ENCODE measurements around the gene DALRD3.

The DALRD3 gene

DNA sequence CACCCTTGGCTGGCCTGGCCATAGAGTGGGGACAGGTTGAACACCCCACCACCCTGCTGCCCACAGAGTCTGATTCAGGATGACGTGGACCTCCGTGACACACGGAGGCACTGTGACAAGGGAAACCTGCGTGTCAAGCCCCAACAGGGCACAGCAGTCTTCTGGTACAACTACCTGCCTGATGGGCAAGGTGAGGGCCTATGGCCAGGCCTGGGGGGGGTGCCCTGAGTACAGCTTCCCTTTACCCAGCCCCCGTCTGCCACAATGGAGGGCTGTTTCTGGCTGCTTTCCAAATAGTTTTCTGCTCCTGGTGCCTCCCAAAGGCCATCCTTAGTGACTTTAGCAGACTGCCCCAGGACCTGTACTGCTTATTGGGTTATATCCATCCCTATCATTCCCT is 12.4 kb downstream of the DALRD3 start:
- DNase-seq (ENCODE audit: low read depth), result no peak

DNA sequence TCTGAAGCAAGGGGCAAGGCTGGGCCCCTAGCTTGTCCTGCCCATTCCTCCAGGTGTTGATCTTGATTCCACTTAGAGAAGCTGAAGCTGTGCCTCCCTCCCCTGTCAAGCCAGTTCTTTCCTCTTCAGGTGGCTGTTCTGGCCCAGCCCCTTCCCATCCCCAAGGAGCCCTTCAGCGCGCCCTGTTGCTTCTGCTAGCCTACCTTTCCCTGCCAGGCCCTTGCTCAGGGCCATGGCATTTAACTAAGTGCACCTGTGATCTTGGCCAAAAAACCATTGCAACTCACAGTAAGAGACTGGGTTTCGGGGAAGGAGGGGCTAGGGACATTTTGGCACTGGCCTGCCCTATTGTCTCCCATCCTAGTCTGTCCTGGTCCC is 13.1 kb downstream of the DALRD3 start:
- DNase-seq (ENCODE audit: low read depth), result no peak

DNA sequence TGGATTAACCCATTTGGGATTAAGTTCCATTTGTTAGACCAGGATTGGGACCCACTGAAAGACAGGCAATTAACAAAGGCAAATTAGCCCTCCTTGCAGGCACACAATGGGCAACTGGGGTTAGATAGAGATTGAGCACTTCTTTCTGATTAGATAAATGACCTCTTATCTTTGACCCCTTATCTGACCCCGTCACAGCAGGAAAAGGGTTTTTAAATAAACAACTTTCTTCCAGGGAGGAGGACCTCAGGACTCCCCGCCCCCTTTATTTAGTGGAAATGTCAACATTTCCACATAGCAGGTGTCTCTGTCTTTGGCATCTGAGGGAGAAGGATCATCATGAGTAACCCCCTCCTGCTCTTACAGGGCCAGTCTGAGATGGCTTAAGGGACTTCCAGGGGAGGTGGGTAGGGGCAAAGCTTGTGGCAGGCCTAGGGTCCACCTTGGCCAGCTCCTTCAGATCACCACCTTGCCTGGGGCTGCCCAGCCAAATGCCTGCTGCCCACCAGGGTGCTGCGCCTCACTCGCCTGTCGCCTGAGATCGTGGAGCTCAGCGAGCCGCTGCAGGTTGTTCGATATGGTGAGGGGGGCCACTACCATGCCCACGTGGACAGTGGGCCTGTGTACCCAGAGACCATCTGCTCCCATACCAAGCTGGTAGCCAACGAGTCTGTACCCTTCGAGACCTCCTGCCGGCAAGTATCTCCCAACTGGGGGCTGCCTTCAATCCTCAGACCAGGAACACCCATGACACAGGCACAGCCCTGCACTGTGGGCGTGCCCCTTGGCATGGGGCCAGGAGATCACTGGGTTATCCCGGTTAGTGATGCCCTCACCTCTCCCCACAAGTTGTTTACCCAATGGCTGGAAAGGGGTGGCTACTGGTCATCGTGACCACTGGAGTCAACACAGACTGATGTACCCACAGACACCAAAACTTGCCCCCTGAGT is 13.8 kb downstream of the DALRD3 start:
- DNase-seq (ENCODE audit: low read depth), result no peak

DNA sequence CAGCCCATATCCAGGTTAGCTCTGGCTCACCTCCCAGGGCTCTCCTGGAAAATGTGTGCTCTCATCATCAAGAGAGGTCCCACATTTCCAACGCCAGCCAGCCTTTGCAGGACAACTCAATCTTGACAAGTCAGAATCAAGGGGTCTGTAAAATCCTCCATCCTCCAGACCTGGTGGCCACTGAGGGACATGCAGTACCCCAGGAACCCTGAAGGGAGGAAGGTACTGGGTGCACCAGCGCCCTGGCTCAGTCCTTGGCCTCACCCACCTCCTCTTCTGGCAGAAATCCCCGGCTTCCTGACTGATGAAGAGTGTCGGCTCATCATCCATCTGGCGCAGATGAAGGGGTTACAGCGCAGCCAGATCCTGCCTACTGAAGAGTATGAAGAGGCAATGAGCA is 17.2 kb downstream of the DALRD3 start:
- DNase-seq (ENCODE audit: low read depth), result no peak

DNA sequence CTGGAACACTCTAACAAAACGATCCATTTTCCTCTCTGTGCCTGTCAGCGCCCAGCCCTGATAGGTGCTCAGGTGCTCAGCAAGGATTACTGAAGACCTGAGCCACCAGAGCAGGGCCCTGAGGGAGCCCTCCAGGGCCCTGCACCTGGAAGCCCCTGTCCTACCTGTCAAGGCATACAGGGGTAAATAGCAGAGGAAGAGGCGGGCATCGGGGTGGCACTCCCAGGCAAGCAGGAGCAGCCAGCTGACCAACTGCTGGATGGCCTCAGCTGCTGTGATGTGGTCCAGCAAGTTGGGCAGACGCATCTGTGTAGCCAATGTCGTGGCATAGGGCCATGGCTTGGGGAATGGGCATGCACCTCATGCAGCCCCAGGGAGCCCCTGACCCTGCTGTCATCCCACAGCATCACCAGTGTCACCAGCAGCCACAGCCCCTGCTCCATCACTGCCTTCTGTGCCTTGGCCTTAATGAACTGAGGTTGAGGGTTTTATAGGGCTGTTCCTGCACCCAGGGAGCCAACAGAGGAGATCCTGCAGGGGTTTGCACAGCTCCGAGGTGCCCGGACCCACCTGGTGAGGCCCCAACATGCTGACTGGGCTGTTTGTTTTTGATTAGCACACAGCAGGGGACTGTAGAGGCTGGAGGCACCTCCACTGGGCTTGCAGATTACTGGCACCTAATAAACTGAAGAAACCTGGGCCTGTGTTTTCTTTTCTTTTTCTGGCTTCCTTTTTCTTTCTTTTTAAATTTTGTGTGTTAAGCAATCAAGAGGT is 19.1 kb downstream of the DALRD3 start:
- DNase-seq (ENCODE audit: low read depth), result no peak

DNA sequence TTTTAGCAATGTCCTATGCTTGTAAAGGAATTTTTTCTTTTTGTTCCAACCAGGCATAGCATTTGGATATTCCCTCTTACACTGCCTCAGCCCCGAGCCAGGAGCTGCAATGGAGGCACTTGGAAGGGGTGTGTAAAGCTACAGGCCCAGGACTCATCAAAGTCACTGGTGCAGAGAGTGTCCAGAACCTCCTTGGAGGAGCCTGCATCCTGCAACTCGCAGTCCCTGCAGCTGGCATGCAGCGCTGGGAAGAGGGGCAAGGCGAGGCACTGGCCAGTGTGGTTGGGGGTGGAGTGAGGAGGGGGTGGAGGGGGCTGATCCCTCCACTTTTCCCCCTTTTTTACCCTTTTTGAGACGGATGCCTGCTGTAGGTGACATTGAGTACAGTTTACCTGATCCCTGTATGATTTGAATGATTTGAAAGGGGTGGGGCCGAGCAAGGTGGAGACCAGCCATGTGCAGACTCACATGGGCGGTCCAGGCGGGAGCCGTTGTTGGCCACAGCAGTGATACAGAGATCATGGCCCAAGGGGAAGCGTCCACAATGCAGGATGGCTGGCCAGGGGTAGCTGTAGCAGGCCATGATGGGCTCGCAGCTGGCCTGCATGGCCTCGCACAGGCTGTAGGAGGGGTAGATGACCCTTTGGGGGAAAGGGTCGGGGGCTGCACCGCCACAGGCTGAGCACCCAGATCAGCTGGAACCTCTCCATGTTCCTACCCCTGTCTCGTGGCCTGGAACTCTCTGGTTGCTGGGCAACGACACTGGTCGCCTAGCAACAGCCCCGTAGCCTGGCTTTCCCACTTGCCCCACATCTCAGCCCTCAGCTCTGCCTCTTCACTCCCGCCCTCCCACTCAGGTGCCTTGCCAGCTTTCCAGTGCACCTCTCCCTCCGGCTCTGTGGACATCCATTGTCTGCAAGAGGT is 20.4 kb downstream of the DALRD3 start:
- DNase-seq (ENCODE audit: low read depth), result no peak

DNA sequence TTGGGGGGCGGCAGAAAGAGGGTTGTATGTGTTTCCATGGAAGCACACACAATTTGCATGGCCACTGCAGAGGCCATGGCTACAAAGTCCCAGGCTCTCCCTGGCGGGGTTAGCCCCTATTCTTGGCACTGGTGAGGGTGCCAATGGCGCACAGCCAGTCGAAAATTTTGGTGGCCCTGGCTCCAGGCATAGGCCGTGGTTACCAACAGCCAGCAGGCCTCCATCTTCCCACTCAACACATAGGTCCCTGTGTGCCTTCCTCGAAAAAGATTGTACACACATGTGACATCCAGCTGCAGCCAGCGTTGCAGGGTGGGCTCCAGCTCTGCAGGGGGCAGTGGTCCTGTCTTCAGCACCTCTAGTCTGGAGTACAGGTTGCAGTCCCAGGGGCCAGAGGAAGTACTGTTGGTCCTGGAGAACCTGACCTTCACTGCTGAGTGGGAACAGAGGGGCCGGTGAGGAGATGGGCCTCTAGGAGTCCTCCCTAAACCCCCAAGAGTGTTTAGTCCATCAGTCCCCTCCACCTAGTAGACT is 21.2 kb downstream of the DALRD3 start:
- DNase-seq (ENCODE audit: low read depth), result no peak

DNA sequence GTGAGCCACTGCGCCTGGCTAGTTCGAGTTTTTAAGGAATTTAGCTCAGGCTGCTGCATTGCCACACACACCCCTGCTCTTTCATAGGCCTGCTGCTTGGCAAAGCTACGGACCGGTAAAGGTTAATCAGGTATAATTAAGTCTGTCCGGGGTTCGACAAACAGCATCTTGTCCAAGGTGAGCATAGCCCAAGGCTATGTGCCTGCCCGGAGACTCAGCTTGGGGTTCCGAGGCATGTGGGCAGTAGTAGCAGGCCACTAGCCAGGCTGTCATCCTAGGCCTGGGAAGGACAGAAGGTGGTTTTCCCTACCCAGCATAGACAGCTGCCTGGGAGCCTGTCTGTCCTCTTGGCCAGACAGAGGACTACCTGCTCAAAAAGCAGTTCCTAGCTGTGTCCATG is 21.7 kb downstream of the DALRD3 start:
- DNase-seq (ENCODE audit: low read depth), result no peak

DNA sequence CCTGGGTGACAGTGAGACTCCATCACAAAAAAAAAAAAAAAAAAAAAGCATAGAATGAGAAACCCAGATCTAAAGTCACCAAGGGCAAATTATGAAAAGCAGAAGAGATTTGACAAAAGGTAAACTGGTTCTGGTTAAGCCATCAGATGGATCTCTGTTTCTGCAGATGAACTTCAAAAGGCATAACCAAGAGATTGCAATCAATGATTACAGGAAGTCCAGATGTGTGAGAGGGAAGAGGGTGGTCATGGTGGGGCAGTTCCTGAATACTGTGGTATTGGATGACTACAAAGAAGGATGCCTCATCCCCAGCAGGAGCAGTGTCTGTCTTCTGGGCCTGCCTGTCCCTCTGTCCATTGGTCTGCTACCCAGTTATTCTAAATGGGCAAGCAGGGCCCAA is 24.5 kb downstream of the DALRD3 start:
- no peak for DNase-seq (ENCODE audit: low read depth)

DNA sequence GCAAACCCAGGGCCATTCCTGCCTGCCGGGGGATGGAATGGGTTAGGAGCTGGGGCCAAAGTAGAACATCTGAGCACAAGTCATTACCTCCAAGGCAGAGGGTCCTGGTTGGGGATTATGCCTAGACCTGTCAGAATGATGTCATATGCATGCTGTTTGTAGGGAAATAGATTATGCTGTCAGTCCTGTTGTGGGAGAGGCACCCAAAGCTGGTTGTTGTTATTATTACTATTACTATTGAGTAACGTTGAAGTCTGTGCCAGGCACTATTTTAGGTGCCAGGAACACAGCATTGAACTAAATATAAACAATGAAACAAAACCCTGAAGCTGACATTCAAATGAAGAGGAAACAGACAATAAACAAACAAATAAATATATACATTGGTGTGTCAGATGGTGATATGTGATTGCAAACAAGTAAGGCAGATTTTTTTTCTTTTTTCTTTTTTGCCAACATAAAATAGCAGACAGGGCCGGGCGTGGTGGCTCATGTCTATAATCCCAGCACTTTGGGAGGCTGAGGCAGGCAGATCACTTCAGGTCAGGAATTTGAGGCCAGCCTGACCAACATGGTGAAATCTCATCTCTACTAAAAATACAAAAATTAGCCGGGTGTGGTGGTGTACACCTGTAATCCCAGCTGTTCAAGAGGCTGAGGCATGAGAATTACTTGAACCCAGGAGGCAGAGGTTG is 26.4 kb downstream of the DALRD3 start:
- DNase-seq (ENCODE audit: low read depth), result no peak

DNA sequence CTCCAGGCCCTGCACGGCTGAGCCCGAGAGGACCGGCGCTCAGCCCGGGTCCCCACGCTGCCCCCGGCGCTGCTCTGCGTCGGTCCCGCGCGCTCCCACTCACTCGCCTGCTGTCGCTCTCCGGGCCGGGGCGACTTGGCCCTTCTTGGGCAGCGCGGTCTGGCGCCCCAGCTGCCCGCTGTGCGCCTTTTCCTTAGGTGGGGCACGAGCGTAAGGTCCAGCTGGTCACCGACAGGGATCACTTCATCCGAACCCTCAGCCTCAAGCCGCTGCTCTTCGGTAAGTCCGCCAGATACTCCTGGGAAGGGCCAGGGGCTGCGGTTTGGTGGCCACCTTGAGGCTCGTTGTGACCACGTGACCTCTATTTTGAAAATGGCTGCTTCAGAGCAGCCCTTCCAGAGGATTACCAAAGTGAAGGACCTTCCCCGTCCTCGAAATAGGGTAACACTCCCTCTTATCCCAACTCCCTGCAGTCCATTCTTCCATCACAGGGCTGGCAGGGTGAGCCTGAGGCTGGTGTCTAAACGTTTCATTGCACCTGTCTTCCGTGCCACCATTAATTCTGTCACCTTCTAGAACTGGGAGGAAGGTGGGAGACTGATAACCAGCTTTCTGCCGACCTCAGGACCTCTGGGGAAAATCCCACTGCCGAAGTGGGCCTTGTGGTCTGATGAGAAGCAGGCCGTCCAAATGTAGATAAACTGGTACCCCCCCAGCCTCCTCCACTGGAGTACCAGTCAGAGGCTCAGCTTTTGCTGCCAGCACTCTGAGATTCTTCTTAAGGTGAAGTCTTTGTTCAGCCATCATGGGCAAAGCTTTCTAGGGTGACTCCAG is 27.5 kb downstream of the DALRD3 start:
- no peak for DNase-seq (ENCODE audit: low read depth)

DNA sequence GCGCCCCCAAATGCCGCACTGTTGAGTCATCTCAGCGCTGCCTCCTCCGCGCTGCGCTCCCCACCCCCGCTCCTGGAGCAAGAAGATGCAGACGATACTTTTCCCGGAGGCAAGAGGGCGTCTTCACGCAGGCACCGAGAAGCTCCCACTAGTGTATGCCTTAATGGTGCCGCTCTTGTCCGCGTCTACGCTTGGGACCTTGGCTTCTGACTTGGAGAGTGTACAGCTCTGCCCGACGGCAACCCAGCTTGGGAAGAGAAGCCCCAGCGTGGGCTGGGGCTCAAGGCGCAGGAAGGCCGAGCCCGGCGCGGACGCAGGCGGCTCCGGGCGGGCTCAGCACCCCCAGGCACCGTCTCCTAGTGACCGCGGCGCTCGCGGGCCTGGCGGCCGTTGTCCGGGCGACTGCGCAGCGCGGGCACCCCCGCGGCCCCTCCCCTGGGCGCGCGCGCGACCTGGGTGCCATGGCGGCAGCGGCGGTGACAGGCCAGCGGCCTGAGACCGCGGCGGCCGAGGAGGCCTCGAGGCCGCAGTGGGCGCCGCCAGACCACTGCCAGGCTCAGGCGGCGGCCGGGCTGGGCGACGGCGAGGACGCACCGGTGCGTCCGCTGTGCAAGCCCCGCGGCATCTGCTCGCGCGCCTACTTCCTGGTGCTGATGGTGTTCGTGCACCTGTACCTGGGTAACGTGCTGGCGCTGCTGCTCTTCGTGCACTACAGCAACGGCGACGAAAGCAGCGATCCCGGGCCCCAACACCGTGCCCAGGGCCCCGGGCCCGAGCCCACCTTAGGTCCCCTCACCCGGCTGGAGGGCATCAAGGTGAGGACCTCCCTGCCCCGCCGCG is 28.4 kb downstream of the DALRD3 start, which contains the start of gene P4HTM:
P4HTM (plus strand) TSS at position 446 of the 840 bp plus-strand sequence; CDS start at position 462, 16 bp downstream.
- peak; percentile 61 for DNase-seq (ENCODE audit: low read depth)

DNA sequence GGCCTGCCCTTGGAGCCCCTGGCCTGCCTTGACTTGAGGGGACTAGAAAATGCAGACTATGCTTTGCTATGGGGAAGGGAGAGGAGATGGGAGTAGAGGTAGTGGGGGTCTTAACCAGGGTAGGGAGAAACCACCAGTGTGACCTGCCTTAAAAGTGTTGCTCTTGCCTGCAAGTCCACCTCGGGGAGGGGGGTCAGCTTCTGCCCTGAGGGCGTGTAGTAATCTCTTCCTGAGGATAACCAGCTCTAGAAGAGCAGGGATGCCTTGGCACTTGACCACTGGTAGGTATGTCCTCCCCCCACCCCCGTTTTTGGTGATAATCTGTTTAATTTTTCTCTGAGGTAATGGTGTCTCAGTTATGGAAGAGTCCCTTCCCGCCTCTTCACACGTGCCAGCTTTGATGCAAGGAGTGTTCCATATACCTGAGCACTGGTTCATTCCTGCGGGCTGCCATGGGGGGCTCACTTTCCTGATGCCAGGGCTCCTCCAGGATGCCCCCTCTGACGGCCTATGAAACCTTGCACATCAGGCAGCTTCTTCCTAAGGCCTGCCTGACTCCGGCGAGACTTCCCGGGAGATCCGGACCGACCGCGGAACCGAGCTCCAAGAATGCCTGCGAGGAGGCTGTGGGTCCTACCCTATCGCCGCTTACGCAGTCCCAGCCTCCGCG is 29.1 kb downstream of the DALRD3 start:
- no peak for DNase-seq (ENCODE audit: low read depth)

DNA sequence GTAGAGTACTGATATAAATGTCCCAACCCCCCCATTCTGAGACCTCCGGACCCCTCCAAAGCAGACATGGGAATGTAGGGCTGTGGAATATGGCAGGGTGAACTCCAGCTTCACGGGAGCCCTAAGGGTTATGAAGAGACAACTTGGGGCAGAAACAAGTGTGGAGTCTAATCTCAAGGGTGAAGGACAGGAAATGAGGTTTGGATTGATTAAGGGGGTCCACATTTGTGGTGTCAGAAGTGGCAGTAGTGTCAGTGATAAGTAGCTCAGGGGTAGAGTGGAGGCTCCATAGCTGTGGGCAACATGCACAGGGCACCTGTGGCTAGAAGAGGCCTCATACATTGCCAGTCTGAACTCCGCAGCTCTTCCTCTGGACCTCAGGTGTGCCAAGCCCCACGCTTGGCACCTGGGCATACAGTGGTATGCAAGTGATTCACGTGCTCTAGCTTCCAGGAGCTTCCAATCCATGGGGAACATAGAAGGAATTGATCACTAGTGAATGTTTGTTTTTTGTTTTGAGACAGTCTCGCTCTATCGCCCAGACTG is 32.5 kb downstream of the DALRD3 start:
- no peak for DNase-seq (ENCODE audit: low read depth)

DNA sequence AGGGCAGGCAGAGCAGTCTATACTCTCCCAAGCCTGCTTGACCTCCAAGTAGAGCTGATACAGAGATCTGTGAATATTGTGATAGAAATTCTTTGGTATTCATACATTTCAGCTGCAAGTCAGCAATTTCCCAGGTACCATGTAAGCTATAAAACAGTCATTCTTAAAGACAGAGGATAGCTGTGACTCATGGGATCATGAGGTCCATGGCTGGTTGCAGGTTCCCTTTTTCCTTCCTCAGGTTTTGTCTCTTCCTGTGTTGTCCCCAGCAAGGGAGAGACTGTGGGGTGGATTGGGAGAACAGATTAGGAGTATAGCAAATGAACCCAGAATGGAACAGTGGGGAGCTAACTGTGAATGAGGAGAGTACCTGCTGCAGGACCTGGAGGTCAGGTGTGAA is 33.7 kb downstream of the DALRD3 start:
- DNase-seq (ENCODE audit: low read depth), result no peak

DNA sequence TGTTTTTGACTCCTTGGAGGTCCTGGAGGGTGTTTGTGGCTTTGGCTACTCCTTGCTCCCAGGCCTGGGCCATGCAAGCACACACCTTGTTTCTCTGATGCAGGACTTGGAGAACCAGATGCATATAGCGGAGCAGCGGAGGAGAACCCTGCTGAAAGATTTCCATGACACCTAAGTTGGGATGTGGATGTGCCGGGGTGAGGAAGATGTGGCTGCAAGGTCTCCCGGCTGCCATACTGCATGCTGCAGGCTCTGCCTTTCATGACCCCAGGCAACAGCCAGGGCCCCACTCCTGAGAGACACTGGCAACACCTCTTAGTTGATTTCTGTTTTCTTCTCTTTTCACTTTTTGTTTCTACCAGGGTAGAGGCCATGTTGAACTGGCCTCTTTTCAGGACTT is 35.3 kb downstream of the DALRD3 start:
- DNase-seq (ENCODE audit: low read depth), result no peak

DNA sequence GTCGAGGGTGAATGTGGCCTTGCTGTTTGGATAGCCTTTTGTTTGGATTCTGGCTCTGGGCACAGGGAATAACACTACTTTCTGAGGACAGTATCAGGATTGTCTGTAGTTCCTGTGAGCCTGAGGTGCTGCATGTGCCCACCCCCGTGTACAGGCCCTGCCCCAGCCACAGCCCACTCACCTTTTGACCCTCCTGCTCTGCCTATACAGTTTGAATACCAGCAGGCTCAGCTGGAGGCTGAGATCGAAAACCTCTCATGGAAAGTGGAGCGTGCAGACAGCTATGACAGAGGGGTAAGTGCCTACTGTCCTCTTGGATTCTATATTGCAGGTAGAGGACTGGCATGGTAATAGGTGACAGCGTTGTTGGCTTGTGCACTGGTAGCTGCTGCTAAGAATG is 35.7 kb downstream of the DALRD3 start:
- no peak for DNase-seq (ENCODE audit: low read depth)

DNA sequence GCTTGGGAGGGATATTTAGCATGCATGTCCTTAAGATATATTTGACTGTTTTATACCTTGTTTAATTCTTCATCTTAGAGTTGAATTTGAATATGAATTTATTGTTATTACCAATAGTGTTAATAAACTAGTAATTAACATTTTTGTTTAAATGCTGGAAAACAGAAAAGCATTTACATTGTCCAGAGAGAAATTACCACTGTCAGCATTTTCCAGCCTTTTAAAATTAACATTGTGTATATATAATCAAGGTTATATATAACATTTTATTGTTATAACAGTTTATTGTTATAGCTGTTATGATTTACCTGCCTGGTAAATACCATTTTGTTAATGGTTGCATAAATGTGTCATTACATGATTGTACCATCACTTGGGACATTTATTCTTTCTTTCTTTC is 36.4 kb downstream of the DALRD3 start:
- DNase-seq (ENCODE audit: low read depth), result no peak
